C4-2B (cell line): Measurements from ENCODE around the gene PITPNC1.

Experiments
- ZFX ChIP-seq: fragments of 450-650 bp; IDR thresholded peaks from 2 replicates; pipeline ENCODE4 v1.6.1; 2017
- TF ChIP-seq, protein P1 (sequence below): fragments of 450-650 bp; conservative IDR thresholded peaks from 2 replicates; pipeline ENCODE4 v1.5.1; 2017; ENCODE audit warnings: mild to moderate bottlenecking

DNA sequence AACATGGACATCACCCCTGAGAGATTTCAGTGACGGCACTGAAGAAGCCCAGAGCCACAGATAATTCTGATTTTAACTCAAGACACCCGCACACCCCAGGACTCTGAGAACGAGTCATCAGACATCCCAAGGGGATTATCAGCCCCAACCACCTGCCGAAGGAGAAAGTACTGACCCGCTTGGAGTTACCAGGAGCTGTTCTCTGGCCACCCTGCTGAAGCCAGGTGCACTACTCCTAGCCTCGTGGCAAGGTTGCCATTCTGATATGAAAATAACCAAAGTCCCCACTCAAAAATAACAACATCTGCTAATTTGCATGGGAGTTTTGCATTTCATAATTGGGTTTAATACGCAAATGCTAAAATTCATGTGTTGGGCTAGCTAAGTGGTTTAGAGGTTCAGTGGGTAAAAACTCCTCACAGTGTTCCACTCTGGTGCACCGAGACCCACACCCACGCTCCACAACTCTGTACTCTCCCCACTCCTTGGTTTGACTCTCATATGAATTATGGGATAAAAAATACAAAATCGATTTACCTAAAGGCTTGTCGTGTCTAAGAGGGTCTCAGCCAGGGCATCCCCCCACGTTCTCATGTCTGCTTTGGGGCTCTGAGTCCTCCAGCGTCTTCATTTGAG, 197.7 kb downstream of the PITPNC1 start:
- TF ChIP-seq, protein P1, sequence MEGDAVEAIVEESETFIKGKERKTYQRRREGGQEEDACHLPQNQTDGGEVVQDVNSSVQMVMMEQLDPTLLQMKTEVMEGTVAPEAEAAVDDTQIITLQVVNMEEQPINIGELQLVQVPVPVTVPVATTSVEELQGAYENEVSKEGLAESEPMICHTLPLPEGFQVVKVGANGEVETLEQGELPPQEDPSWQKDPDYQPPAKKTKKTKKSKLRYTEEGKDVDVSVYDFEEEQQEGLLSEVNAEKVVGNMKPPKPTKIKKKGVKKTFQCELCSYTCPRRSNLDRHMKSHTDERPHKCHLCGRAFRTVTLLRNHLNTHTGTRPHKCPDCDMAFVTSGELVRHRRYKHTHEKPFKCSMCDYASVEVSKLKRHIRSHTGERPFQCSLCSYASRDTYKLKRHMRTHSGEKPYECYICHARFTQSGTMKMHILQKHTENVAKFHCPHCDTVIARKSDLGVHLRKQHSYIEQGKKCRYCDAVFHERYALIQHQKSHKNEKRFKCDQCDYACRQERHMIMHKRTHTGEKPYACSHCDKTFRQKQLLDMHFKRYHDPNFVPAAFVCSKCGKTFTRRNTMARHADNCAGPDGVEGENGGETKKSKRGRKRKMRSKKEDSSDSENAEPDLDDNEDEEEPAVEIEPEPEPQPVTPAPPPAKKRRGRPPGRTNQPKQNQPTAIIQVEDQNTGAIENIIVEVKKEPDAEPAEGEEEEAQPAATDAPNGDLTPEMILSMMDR, result no peak
- TF ChIP-seq ZFX, result no peak
